Thyroid gland (tissue), 4 donors: ENCODE results near the gene RPS26. TPM values are rescaled to one million over a fixed set of nuclear protein-coding genes. Genes with fewer than 3 reads are reported as not detected.

Source experiments
- DNase-seq, 2 donors: peaks; one replicate each; pipeline ENCODE4 v3.0.0-alpha.2; 2019
- H3K27ac ChIP-seq, 3 donors: fragments of 200-600 bp; sonication (generic); 1 replicate in 2 of 3; 2 replicates in 1 of 3; pipeline ENCODE4 v1.5.1; 2016 to 2019; ENCODE audit warnings: mild to moderate bottlenecking in 1 of 3, moderate library complexity in 1 of 3
- H3K27me3 ChIP-seq: fragments of 200-600 bp; sonication (generic); one replicate; pipeline ENCODE4 v1.5.1; 2019
- H3K36me3 ChIP-seq, 2 donors: fragments of 200-600 bp; sonication (generic); one replicate each; pipeline ENCODE4 v1.5.1; 2016 to 2019
- H3K4me1 ChIP-seq, 2 donors: fragments of 200-600 bp; sonication (generic); one replicate each; pipeline ENCODE4 v1.5.1; 2017 to 2019
- H3K4me3 ChIP-seq, 3 donors: fragments of 200-600 bp; sonication (generic); replicated peaks in 1 of 3; 1 replicate in 2 of 3; 2 replicates in 1 of 3; pipeline ENCODE4 v1.5.1; 2016; ENCODE audit warnings: mild to moderate bottlenecking in 1 of 3
- H3K9me3 ChIP-seq: fragments of 200-600 bp; sonication (generic); one replicate; pipeline ENCODE4 v1.5.1; 2017
- POLR2A ChIP-seq, 2 donors: fragments of 450-650 bp; IDR thresholded peaks; one replicate each; pipeline ENCODE4 v1.6.1; 2017; ENCODE audit warnings: antibody characterized with exemption in 2 of 2, mild to moderate bottlenecking in 2 of 2, moderate library complexity in 1 of 2
- WGBS, 2 donors: methylation state at CpG; one replicate each; pipeline ENCODE4 v1.1.5; 2017; 5-methylcytosine and 5-hydroxymethylcytosine counted together
- intact Hi-C: fragments of 100-400 bp; cut with DNase I; formaldehyde crosslinking; loops from one replicate; pipeline ENCODE4 v1.15.1; 2023
- total RNA-seq, 4 donors: library from RNA; depleted of rRNA; stranded (reverse); fragments of >200 nt; gene quantifications; one replicate each; pipeline ENCODE4 v1.2.3, GENCODE V29; 2016
- TF ChIP-seq, protein P1 (sequence below), 6 experiments: fragments of 200-600 bp in 3 of 6; fragments of 450-650 bp in 3 of 6; sonication (generic) in 3 of 6; IDR thresholded peaks; one replicate each; pipeline ENCODE4 v1.5.1; 2016 to 2019; ENCODE audit warnings: antibody characterized with exemption in 6 of 6, mild to moderate bottlenecking in 2 of 6, inconsistent platforms in 1 of 6, moderate library complexity in 1 of 6

Gene RPS26
- total RNA-seq, 4 donors from 2014 or later = 81.4 to 1,193 (median 632) TPM

- Histone ChIP-seq H3K4me3 (no peak overlapping the region), H3K9me3 (no peaks in the 10 kb centered on the region), H3K27ac (no peak overlapping the region), H3K36me3 (peaks cover 6 to 11% of the 10 kb centered on the region in 2 donors), H3K27me3 (no peaks in the 10 kb centered on the region), H3K4me1 (peaks cover 4 to 9% of the 10 kb centered on the region in 2 donors)
- 92 to 96% methylated on average over 9 of the region's 10 CpGs for WGBS, 2 donors
- intact Hi-C loops = loop anchor here (5.0 kb wide), 1 partner anchor 33 kb away; no protein-coding TSS in a partner anchor
- no peak for TF ChIP-seq POLR2A (IDR thresholded peaks at IDR 0.05)
- TF ChIP-seq, protein P1, sequence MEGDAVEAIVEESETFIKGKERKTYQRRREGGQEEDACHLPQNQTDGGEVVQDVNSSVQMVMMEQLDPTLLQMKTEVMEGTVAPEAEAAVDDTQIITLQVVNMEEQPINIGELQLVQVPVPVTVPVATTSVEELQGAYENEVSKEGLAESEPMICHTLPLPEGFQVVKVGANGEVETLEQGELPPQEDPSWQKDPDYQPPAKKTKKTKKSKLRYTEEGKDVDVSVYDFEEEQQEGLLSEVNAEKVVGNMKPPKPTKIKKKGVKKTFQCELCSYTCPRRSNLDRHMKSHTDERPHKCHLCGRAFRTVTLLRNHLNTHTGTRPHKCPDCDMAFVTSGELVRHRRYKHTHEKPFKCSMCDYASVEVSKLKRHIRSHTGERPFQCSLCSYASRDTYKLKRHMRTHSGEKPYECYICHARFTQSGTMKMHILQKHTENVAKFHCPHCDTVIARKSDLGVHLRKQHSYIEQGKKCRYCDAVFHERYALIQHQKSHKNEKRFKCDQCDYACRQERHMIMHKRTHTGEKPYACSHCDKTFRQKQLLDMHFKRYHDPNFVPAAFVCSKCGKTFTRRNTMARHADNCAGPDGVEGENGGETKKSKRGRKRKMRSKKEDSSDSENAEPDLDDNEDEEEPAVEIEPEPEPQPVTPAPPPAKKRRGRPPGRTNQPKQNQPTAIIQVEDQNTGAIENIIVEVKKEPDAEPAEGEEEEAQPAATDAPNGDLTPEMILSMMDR (IDR thresholded peaks at IDR 0.05) = no peak
- DNase-seq = no peak
These were observed 37.5 kb upstream of the RPS26 start for GRCh38 chr12:56004211-56004610.

DNA sequence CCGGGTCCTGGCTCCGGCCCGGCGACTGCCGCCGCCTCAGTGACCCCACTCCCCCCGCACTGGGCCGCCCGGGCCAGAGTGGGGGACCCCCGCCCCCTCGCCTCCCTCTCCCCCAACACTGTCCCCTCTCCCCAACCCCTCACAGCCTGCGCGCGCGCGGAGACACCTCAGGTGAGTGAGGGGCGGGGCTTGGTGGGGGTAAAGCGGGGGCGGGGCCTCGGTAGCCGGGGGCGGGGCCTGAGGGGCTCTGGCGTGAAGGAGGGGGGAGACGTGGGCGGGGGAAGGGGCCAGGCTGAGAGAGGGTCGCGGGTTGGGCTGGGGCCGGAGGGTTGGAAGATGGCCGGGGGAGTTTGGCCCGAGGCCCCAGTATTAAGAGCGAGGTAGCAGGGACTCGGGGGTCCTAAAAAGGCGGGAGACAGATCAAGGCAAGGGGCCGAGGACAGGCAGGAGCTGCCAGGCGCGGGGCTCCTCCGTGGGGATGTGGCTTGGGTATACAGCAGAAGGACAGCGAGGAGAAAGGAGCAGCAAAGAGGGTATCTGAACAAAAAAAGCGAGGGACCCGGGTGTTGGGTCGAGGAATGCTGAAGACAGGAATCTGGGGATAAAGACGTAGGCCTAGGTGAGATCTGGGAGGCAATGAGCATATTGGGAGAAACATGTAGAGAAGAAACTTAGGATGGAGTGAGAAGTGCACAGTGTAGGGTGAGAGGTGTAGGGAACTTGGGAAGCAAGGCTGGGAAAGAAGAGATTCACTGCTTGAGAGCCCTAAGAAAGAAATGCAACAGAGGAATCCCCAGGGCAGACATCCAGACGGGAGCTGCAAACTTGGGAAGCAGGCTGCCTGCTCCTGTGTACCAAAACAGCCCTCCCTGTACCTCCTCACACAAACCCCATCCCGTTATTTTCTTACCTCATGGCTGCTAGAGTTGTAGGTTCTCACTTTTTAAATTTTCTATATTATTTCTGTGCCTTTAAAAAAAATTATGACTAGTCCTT lies 33.9 kb upstream of the RPS26 start:
- TF ChIP-seq, protein P1 (IDR thresholded peaks at IDR 0.05) = no peak
- TF ChIP-seq POLR2A (IDR thresholded peaks at IDR 0.05) = no peak
- intact Hi-C loops = no loop called here
- H3K4me1 ChIP-seq = peaks cover 4 to 9% of the 10 kb centered on the region in 2 donors
- H3K9me3 ChIP-seq = no peaks in the 10 kb centered on the region
- H3K27me3 ChIP-seq = no peaks in the 10 kb centered on the region
- WGBS, 2 donors = 2 to 3% methylated on average over 22 to 28 of the region's 44 CpGs
- peak overlapping the region; percentile 24 to 91 (median 65) for H3K4me3 ChIP-seq
- peaks cover 6 to 7% of the 10 kb centered on the region in 2 donors for H3K36me3 ChIP-seq
- peak overlapping the region; percentile 96 to 98 (median 98) for H3K27ac ChIP-seq
- DNase-seq = peak; percentile 73 to 75

- TF ChIP-seq POLR2A (IDR thresholded peaks at IDR 0.05) = no peak
- TF ChIP-seq, protein P1 (IDR thresholded peaks at IDR 0.05) = no peak
- WGBS, 2 donors = 72 to 78% methylated on average over 2 of the region's 2 CpGs
- Histone ChIP-seq H3K27me3 (no peaks in the 10 kb centered on the region), H3K9me3 (no peaks in the 10 kb centered on the region), H3K4me1 (peaks cover 27 to 28% of the 10 kb centered on the region in 2 donors), H3K4me3 (no peak overlapping the region), H3K36me3 (no peaks in the 10 kb centered on the region), H3K27ac (no peak overlapping the region)
- intact Hi-C loops = no loop called here
- no peak for DNase-seq
These were observed 31.6 kb upstream of the RPS26 start for GRCh38 chr12:56010111-56010570.

DNA sequence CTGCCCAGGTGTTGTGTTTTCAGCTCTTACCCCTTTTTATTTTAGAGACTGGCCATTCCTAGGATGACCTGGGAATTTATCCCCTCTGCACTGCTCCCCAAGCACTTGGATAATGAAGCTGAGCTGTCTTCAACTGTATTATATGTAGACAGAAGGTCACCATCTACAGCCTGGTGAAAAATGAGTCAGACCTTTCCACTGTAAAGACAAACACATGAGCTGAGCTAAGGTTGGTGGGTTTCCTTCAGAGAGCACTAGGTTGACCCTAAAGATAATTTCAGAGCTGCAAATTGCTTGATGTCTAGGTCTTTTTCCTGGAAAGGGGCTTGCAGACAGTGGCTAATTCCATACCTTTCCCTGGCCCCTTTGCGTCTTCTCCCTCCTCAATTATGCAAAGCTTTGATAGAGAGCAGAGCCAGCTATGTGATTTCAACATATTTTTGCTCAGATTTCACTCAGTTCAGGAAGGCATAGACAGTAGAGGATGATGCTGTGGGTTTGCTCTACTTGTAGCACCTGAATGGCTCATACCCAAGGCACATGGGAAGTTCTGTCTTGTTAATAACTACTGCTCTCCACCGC lies 30.1 kb upstream of the RPS26 start:
- no peak for DNase-seq
- no peak overlapping the region for H3K4me3 ChIP-seq
- 89 to 90% methylated on average over 2 of the region's 2 CpGs for WGBS, 2 donors
- no peak overlapping the region for H3K27ac ChIP-seq
- TF ChIP-seq POLR2A (IDR thresholded peaks at IDR 0.05) = no peak
- TF ChIP-seq, protein P1 (IDR thresholded peaks at IDR 0.05) = no peak
- intact Hi-C loops = no loop called here
- H3K9me3 ChIP-seq = no peaks in the 10 kb centered on the region
- H3K27me3 ChIP-seq = no peaks in the 10 kb centered on the region
- peaks cover 27 to 30% of the 10 kb centered on the region in 2 donors for H3K4me1 ChIP-seq
- H3K36me3 ChIP-seq = no peaks in the 10 kb centered on the region
